GM12865 (cell line): ENCODE results near the gene B4GALT1.
"Not testable (repeated sequence)": the region's sequence is repeated elsewhere in the genome, so short reads cannot be mapped to it uniquely, and the experiment has no call there.

ENCODE experiments used
- DNase-seq: peaks from one replicate; pipeline ENCODE4 v3.0.0; 2010; ENCODE audit warnings: low read depth
- H3K4me3 ChIP-seq: 2 replicates; pipeline ENCODE4 v1.5.1; 2011; ENCODE audit warnings: mild to moderate bottlenecking, low read depth, low read length, control low read depth
- TF ChIP-seq, protein P1 (sequence below): IDR thresholded peaks from 2 replicates; pipeline ENCODE4 v1.5.1; 2011; ENCODE audit warnings: low read length, control low read depth, low read depth, inconsistent platforms; ENCODE audit not compliant: insufficient read depth; ENCODE audit errors: missing control alignments

The B4GALT1 gene

DNA sequence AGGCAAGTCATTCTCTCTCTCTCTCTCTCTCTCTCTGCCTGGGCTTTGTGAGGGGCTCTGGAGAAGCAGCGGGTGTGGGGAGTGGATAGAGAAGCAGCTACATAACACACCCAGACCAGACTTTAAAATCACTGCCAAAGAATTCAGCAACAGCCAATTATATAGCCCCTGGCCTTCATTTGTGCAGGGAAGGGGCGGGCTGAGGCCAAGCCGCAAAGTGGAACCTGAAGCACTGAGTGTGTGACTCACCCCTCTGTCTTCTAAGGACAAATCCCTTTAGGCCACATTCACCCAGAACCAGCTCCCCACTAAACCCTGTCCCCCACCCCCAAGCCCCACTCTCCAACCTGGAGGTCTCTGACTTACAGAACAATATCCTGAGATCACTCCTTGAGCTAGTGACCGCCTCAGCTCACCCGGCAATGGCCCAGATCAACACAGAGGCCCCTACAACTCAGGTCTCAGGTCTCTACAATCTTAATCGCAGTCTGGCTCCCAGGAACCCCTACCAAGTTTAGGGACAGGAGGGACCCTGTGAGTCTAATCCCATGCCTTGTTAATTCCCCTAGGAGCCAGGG is 6.0 kb downstream of the B4GALT1 start:
- peak; percentile 68 for DNase-seq
- TF ChIP-seq, protein P1, sequence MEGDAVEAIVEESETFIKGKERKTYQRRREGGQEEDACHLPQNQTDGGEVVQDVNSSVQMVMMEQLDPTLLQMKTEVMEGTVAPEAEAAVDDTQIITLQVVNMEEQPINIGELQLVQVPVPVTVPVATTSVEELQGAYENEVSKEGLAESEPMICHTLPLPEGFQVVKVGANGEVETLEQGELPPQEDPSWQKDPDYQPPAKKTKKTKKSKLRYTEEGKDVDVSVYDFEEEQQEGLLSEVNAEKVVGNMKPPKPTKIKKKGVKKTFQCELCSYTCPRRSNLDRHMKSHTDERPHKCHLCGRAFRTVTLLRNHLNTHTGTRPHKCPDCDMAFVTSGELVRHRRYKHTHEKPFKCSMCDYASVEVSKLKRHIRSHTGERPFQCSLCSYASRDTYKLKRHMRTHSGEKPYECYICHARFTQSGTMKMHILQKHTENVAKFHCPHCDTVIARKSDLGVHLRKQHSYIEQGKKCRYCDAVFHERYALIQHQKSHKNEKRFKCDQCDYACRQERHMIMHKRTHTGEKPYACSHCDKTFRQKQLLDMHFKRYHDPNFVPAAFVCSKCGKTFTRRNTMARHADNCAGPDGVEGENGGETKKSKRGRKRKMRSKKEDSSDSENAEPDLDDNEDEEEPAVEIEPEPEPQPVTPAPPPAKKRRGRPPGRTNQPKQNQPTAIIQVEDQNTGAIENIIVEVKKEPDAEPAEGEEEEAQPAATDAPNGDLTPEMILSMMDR, result no peak
- peak overlapping the region; percentile 42 for H3K4me3 ChIP-seq

DNA sequence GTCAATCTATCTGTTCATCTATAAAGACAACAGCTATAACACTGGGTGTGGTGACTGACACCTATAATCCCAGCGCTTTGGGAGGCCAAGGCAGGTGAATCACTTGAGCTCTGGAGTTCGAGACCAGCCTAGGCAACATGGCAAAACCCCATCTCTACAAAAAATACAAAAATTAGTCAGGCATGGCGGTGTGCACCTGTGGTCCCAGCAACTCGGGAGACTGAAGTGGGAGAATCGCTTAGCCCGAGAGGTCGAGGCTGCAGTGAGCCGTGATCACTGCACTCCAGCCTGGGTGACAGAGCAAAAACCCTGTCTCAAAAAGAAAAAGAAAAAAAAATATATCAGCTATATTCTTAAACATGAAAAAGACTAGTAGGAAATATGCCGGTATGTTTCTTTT is 6.7 kb downstream of the B4GALT1 start:
- not testable (repeated sequence) for DNase-seq
- peak overlapping the region; percentile 42 for H3K4me3 ChIP-seq

DNA sequence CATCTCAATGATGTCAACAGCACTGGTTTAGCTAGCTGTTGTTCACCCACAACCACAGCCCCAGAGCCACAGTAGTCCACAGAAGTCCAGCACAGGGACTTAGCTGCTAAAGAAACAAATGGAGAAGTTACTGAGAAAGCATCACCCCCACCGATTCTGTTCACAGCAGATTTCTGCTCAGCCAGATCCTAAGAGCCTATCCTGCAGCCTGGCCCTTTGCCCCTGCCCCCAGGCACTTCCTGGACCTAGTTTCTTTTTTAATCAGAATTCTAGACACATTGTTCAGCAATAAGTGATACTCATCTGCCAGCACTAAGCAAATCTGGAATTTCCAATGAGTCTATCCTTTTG is 7.4 kb downstream of the B4GALT1 start:
- TF ChIP-seq, protein P1, result no peak
- peak overlapping the region; percentile 42 for H3K4me3 ChIP-seq
- DNase-seq, result peak; percentile 87

DNA sequence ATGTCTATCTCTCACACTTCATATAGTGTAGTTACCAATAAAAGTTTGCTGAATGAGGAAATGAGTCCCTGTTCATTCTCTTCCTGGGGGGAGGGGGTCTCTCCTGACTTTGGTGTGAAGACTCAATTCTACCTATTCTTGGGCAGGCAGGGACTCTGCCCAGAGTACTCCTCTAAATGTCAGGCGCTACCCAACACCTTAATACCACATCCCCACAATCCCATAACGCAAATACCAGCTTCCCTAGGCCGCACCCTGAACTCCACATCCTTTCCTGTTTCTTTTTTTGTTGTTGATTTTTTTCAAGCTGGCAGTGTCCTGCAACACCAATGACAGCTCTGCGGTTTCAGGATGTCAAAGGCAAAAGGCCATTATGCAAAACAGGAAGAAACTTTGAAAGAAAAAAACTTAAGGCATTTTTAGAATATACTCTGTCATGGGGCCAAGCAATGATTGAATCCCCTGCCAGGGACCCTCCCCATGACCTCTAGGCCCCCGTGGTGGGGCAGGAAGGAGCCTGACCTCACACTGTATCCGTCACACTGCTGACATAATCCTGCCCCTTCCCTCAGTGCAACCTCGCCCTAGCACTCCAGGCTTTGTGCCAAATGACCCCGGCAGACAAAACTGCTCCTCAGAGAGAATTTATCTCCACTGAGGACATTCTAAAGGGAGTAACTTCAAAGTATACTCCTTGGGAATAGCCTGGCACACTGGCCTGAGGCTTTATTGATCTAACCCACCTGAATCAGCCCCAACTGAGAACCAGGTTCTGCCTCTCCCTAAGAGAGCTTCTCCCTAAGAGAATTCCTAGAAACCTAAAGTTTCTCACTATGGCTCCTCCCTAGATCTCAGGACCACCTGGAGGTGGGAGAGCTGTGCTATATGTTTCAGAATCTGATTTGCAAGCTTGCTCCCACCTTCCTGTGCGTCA is 8.0 kb downstream of the B4GALT1 start:
- peak overlapping the region; percentile 42 for H3K4me3 ChIP-seq
- TF ChIP-seq, protein P1, result no peak
- peak; percentile 60 for DNase-seq

DNA sequence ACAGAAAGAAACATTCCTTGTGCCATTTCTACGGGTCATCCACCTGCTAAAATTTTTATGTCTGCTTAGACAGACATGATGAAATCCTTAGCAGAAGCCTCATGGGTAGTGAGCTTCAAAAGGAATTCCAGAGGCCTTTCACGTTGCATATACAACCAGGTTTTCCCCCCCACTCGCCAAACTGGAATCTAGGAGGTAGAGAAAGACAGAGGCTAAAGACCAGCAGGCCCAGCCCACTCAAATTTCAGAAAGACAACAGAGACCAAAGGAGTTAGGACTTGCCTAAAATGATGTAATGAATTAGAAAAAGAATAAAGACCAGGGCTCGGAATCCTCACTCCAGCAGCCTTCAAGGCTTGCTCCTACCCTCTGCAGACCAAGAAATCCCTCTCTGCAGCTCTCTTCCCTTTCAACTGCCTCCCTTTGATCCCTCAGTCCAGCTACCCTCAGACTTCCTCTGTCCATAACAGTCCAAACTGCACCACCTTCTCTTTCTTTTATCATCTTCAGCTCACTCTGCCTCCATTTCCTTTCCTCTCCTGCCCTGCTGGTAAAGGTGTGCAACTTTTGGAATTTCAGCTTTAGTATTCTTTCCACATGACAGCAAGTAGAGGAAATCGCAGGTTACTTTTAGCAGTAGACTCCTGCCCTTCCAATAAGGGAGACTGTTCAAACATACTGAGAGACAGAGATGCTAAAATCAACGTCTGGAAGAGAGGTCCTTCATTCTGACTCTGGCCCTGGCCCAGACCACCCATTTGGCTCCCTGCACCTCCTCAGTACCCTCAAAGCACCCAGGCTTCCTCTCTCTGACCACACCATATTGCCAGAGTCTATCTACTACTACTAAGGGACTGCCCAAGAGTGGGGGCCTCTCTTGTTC is 8.9 kb downstream of the B4GALT1 start:
- TF ChIP-seq, protein P1, result no peak
- peak overlapping the region; percentile 42 for H3K4me3 ChIP-seq
- no peak for DNase-seq

DNA sequence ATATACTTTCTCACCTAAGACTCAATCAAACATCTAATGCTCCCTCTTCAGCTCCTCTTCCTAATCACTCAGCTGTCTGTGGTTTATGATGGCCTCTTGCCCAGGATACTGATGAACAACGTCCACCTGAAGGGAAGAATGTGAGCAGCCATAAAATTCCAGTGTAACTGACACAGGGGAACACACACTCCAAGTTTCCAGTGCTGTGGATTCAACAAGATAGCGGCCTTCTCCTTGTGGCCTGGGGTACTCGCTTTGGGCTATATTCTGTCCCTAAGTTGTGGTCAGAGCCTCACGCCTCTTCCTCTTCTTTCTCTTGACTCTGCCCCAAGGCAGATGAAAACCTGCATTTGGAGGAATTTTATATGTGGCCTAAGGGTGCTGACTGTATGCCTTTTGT is 11.7 kb downstream of the B4GALT1 start:
- DNase-seq, result no peak
- H3K4me3 ChIP-seq, result no peak overlapping the region
- TF ChIP-seq, protein P1, result no peak

DNA sequence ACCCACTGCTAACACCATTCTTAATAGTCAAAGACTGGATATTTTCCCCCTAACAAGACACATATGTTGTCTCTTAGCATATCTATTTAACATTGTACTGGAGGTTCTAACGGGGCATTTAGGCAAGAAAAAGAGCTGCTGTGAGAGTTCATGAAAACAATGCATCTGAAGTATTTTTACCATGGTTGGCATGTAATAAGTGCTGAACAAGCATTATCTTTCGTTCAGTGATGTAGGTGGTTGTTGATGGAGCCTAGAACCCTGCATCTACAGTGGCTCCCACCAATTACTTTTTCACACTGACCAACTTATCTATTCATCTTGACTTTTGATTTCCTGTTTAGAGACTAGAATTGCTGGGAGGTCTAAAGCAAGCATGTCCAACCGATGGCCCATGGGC is 12.8 kb downstream of the B4GALT1 start:
- TF ChIP-seq, protein P1, result no peak
- DNase-seq, result no peak
- H3K4me3 ChIP-seq, result peak overlapping the region; percentile 11; the same call in 1 of the 2 replicates
